Mucosa of descending colon (tissue), 3 donors: ENCODE results near the gene CMBL. TPM values are rescaled to one million over a fixed set of nuclear protein-coding genes. Genes with fewer than 3 reads are reported as not detected.

Experiments
- ATAC-seq: fragments of 200-7000 bp; cut with Tn5 transposase; one replicate; pipeline ENCODE4 v1.9.1; 2020; ENCODE audit warnings: mild to moderate bottlenecking, moderate library complexity
- DNase-seq, 3 donors: peaks; one replicate each; pipeline ENCODE4 v3.0.0-alpha.2; 2020
- H3K36me3 ChIP-seq: fragments of 200-600 bp; one replicate; pipeline ENCODE4 v1.8.0; 2021; ENCODE audit warnings: low read depth, mild to moderate bottlenecking
- H3K4me1 ChIP-seq: fragments of 200-600 bp; one replicate; pipeline ENCODE4 v1.8.0; 2021; ENCODE audit warnings: low read depth, mild to moderate bottlenecking
- H3K4me3 ChIP-seq: fragments of 200-600 bp; one replicate; pipeline ENCODE4 v1.8.0; 2021; ENCODE audit warnings: mild to moderate bottlenecking
- H3K9me3 ChIP-seq: fragments of 200-600 bp; one replicate; pipeline ENCODE4 v1.8.0; 2021; ENCODE audit warnings: mild to moderate bottlenecking
- CTCF ChIP-seq: fragments of 200-600 bp; IDR thresholded peaks from one replicate; pipeline ENCODE4 v1.8.0; 2022; ENCODE audit warnings: antibody characterized with exemption, mild to moderate bottlenecking
- intact Hi-C, 2 donors: fragments of 100-400 bp; cut with DNase I in 1 of 2; cut with micrococcal nuclease in 1 of 2; formaldehyde crosslinking; loops; one replicate each; pipeline versions ENCODE4 v1.11.0 to v1.11.1; 2022; cut with DNase I, micrococcal nuclease
- total RNA-seq, 3 donors: library from RNA; stranded (reverse); fragmentation: NEBNext Ultra II Directional in 2 of 3; extraction: Animal tissue kit (Norgen Biotek cat#: 25700) in 2 of 3; gene quantifications; one replicate each; pipeline versions ENCODE4 v1.2.1 to v1.2.4, GENCODE V29; 2021 to 2023
- donor health status: DM: no; HTN: no; CAD: no; lungs with moderate emphysema.
- donor health status: DM: no; HTN: no; CAD: no.
- donor health status: DM: no; HTN: yes; CAD: no.

Gene CMBL
- total RNA-seq, 3 donors from 2014 or later: 81.4 to 210 (median 97.9) TPM

GRCh38 chr5:10308844-10309243 lies 1.1 kb upstream of the CMBL start:
- H3K36me3 ChIP-seq: no peaks in the 10 kb centered on the region
- ATAC-seq: no peak
- H3K9me3 ChIP-seq: no peaks in the 10 kb centered on the region
- no peak for TF ChIP-seq CTCF
- peaks cover 22% of the 10 kb centered on the region for H3K4me1 ChIP-seq
- intact Hi-C loops: no loop called here
- no peak overlapping the region for H3K4me3 ChIP-seq
- DNase-seq: no peak

GRCh38 chr5:10306806-10307205 lies 896 bp downstream of the CMBL start:
- no peak for TF ChIP-seq CTCF
- Histone ChIP-seq H3K9me3 (no peaks in the 10 kb centered on the region), H3K36me3 (no peaks in the 10 kb centered on the region), H3K4me1 (peaks cover 30% of the 10 kb centered on the region), H3K4me3 (peak overlapping the region; percentile 30)
- DNase-seq (no peak), ATAC-seq (no peak)
- intact Hi-C loops: no loop called here

- peaks cover 30% of the 10 kb centered on the region for H3K4me1 ChIP-seq
- H3K9me3 ChIP-seq: no peaks in the 10 kb centered on the region
- no peak overlapping the region for H3K4me3 ChIP-seq
- no peak for TF ChIP-seq CTCF
- DNase-seq (peak in 1 of 3 donors; percentile 56), ATAC-seq (peak; percentile 55)
- H3K36me3 ChIP-seq: no peaks in the 10 kb centered on the region
- intact Hi-C loops: no loop called here
Measured at GRCh38 chr5:10306114-10306513, 1.6 kb downstream of the CMBL start.

GRCh38 chr5:10304932-10305331 lies 2.8 kb downstream of the CMBL start:
- Histone ChIP-seq H3K4me1 (peaks cover 34% of the 10 kb centered on the region), H3K9me3 (no peaks in the 10 kb centered on the region), H3K36me3 (no peaks in the 10 kb centered on the region), H3K4me3 (no peak overlapping the region)
- no peak for DNase-seq
- no peak for ATAC-seq
- intact Hi-C loops: no loop called here
- no peak for TF ChIP-seq CTCF

- DNase-seq (no peak), ATAC-seq (no peak)
- intact Hi-C loops: no loop called here
- H3K9me3 ChIP-seq: no peaks in the 10 kb centered on the region
- H3K36me3 ChIP-seq: no peaks in the 10 kb centered on the region
- H3K4me1 ChIP-seq: peaks cover 34% of the 10 kb centered on the region
- TF ChIP-seq CTCF: no peak
- H3K4me3 ChIP-seq: no peak overlapping the region
Measured at GRCh38 chr5:10303699-10304170, 4.0 kb downstream of the CMBL start.

GRCh38 chr5:10303201-10303600 lies 4.5 kb downstream of the CMBL start:
- Histone ChIP-seq H3K4me1 (peaks cover 34% of the 10 kb centered on the region), H3K9me3 (no peaks in the 10 kb centered on the region), H3K4me3 (no peak overlapping the region), H3K36me3 (no peaks in the 10 kb centered on the region)
- no peak for ATAC-seq
- DNase-seq: no peak
- intact Hi-C loops: no loop called here
- TF ChIP-seq CTCF: no peak
